Measurements from ENCODE around the gene UQCRC1.

DNA sequence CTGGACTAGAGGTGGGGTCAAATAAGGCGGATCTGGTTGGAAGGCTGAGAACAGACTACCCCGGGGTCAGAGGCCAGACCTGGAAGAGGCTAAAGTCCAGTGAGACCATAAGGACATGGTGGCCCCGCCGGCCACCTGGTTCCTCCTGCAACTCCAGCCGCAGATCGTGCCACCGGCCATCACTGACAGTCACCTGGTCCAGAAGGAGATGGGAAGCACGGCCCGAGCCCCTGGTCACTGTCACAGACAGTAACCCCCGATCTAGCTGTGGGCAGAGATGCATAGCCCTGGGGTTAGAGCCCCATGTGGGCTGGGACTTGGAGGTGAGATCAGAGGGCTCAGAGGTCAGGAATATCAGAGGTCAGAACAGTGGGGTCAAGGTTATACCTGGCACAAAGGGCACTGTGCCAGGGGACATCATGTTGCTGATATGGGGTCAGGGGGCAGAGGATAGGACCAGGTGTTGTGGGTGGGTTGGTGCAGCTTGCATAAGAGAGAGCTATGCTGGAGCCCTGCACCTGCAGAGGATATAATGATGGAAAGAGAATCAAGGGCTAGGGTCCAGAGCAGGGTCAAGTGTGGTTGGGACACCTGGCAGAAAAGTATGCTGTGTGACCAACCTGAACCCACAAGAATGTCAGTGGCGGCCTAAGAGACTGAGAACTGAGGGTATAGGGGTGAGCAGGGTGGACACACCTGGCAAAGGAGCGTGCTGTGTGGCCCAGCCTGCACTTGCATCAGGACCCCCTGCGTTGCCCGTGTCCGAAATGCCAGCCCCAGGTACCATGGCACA lies 43.7 kb upstream of the UQCRC1 start:
- TF ChIP-seq POLR2A (IDR thresholded peaks at IDR 0.05; ENCODE audit: low read depth, low read length) = no peak
- TF ChIP-seq POLR2AphosphoS5 (IDR thresholded peaks at IDR 0.05; ENCODE audit: low read depth, low read length) = no peak
- TF ChIP-seq TAF1 (IDR thresholded peaks at IDR 0.05; ENCODE audit: borderline replicate concordance, low read depth, low read length) = no peak
